T-helper 1 cell treated with Interleukin-12 subunit alpha and Interleukin-12 subunit beta and Interleukin-4 antibody, amounts not matched to agents 30 μg/mL and 1 μg/mL, for 36 hours (primary cell): Measurements from ENCODE around the gene SCUBE2.
"Not testable (repeated sequence)": the region's sequence is repeated elsewhere in the genome, so short reads cannot be mapped to it uniquely, and the experiment has no call there.

Experiments
- H3K27ac Mint-ChIP-seq: one replicate; pipeline ENCODE4 v1.8.0; 2021; ENCODE audit warnings: mild to moderate bottlenecking, mixed read lengths
- H3K27me3 Mint-ChIP-seq: one replicate; pipeline ENCODE4 v1.8.0; 2021; ENCODE audit warnings: low read depth, mixed read lengths
- H3K36me3 Mint-ChIP-seq: one replicate; pipeline ENCODE4 v1.8.0; 2021; ENCODE audit warnings: low read depth, mixed read lengths
- H3K4me1 Mint-ChIP-seq: one replicate; pipeline ENCODE4 v1.8.0; 2021; ENCODE audit warnings: low read depth, mixed read lengths
- H3K4me3 Mint-ChIP-seq: one replicate; pipeline ENCODE4 v1.8.0; 2021; ENCODE audit warnings: mild to moderate bottlenecking, moderate library complexity, mixed read lengths
- H3K9me3 Mint-ChIP-seq: one replicate; pipeline ENCODE4 v1.8.0; 2021; ENCODE audit warnings: mixed read lengths

The SCUBE2 gene

DNA sequence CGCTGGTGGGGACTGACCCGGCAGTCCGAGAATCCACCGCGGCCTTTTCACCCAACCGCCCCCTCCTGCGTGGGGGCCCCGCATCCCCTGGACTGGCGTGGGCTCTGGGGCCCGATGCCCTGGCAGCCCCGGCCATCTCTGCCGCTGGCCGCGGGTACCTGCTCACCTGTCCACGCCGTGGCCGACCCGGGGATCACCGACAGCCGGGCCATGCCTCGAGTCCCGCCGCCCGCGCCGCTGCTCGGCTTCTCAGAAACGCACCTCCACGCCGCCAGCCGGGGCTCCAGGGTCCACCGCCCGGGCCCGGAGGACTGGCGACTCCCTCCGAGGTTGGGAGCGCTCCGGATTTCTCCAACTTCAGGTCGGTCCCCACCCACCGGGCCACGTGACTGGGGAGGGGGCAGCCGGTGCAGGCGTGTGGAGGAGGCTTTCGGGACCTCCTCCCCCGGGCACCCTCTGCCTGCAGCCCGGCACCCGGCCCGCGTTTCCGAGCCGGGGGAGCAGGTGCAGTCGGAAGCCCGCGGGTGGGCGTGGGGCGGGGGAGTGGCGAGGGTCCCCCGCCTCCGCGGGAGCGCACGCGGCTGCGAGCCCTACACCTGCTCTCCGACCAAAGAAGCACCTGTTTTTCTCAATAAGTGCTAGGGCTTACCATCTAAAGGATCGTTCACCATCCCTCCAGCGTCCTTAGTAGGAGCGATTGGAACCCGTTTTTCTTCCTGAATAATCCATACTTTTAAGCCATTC is 87.0 kb downstream of the SCUBE2 start:
- peaks cover 50% of the 10 kb centered on the region for H3K27me3 Mint-ChIP-seq
- H3K4me3 Mint-ChIP-seq: peak overlapping the region; percentile 58
- peaks cover 5% of the 10 kb centered on the region for H3K36me3 Mint-ChIP-seq
- peaks cover 28% of the 10 kb centered on the region for H3K4me1 Mint-ChIP-seq
- no peaks in the 10 kb centered on the region for H3K9me3 Mint-ChIP-seq
- H3K27ac Mint-ChIP-seq: peak overlapping the region; percentile 27

DNA sequence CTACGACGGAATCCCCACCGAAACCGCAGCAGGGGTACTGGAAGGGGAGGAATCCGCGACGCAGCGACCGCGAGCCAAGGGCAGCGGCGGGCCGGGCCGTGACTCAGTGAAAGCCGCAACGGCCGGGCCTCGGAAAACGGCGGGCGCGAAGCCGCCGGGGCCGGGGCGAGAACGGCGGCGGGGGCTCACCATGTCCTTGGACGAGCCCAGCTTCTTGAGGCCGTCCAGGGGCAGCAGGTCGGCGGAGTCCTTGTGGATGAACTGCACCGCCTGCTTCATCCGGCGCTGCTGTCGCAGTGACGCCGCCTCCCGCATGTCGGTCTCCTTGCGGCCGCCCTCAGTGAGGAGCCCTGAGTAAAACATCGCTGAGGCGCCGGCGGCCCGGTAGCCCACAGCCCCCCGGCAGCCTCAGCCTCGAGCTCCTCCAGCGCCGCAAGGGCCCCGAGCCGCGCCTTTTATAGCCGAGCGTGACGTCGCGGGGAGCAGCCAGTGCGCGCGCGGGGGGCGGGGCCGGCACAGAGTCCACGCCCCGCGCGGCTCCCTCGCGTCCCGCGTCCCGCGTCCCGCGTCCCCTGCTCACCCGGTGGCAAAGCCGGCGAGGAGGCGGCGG is 87.7 kb downstream of the SCUBE2 start, which contains the start of gene NRIP3:
Gene NRIP3 (minus strand): TSS at position 429 of the 610 bp plus-strand sequence. CDS start 66 bp downstream, at position 363.
- Mint-ChIP-seq H3K4me1 (peaks cover 28% of the 10 kb centered on the region), H3K27me3 (peaks cover 47% of the 10 kb centered on the region), H3K36me3 (peaks cover 5% of the 10 kb centered on the region), H3K9me3 (no peaks in the 10 kb centered on the region), H3K27ac (peak within 1 kb of the TSS; percentile 77), H3K4me3 (peak within 1 kb of the TSS; percentile 80)

DNA sequence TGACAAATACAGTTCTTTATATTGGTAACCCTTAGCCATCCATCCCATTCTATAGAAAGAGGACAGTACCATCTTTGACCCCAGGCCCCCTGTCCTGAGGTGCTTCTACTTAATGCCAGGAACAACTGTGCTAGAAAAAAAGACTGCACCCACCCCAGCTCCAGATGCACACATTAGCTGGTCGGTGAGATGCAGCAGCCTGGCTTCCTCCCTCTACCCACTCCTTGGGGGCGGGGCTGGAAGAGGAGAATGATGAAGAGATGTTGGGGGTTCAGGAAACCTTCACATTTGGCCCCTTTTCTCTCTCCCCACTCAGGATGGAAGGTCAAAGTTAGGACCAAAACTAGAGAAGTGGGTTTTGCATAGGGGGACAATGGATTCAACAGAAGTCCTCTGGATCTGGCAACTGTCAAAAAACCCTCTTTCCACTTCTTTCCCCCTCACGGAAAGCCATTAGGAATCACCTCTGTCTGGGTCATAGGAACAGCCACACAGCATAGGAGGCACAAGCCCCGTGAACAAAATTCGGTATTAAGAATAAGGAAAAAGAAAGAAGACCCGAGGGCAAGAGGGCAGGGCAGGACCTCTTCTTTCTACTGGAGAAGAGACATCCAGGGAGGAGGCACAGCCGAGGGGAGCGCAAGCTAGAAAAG is 88.4 kb downstream of the SCUBE2 start:
- peaks cover 43% of the 10 kb centered on the region for H3K27me3 Mint-ChIP-seq
- H3K36me3 Mint-ChIP-seq: peaks cover 5% of the 10 kb centered on the region
- H3K9me3 Mint-ChIP-seq: no peaks in the 10 kb centered on the region
- peak overlapping the region; percentile 77 for H3K27ac Mint-ChIP-seq
- H3K4me1 Mint-ChIP-seq: peaks cover 28% of the 10 kb centered on the region
- H3K4me3 Mint-ChIP-seq: peak overlapping the region; percentile 80

DNA sequence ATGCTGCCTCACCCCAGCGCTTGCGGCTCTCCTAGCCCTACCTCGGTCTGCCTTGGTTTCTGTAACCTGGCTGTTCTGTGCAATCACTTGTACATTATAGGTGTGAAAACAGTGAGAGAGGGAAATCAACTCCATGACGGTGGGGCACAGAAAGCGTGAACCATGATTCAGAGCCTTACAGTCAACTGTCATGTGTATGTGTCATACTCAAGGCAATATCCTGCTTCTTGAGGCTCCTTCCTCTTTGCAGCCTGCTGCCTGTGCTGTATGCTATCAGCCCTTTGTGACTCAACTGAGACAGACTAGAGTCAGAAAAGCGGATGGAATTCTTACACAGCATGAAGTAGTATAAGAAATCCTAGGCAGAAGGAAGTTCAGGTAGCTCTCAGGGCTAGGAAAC is 89.7 kb downstream of the SCUBE2 start:
- peak overlapping the region; percentile 68 for H3K27ac Mint-ChIP-seq
- no peaks in the 10 kb centered on the region for H3K9me3 Mint-ChIP-seq
- peaks cover 28% of the 10 kb centered on the region for H3K4me1 Mint-ChIP-seq
- H3K36me3 Mint-ChIP-seq: peaks cover 5% of the 10 kb centered on the region
- H3K27me3 Mint-ChIP-seq: peaks cover 30% of the 10 kb centered on the region
- H3K4me3 Mint-ChIP-seq: no peak overlapping the region

DNA sequence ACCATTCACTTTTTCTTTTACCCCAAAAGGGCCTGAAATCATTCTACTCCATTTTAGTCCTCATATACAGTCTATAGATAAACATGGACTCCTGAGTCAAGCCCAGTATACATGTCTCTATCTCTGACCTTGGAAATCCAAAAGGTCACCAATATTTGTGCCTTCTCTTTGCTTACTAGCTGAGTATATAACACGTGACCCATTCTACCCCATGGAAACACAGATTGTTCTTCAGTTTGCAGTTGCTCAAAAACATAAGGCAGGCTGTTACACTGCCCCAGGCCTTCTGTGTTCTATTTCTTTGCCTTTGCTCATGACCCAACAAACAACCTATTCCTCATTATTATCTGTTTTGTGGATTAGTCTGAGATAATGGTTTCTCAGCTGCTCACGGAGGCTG is 93.4 kb downstream of the SCUBE2 start:
- H3K27me3 Mint-ChIP-seq: peaks cover 8% of the 10 kb centered on the region
- peaks cover 16% of the 10 kb centered on the region for H3K4me1 Mint-ChIP-seq
- H3K27ac Mint-ChIP-seq: no peak overlapping the region
- H3K4me3 Mint-ChIP-seq: no peak overlapping the region
- H3K36me3 Mint-ChIP-seq: no peaks in the 10 kb centered on the region
- no peaks in the 10 kb centered on the region for H3K9me3 Mint-ChIP-seq

DNA sequence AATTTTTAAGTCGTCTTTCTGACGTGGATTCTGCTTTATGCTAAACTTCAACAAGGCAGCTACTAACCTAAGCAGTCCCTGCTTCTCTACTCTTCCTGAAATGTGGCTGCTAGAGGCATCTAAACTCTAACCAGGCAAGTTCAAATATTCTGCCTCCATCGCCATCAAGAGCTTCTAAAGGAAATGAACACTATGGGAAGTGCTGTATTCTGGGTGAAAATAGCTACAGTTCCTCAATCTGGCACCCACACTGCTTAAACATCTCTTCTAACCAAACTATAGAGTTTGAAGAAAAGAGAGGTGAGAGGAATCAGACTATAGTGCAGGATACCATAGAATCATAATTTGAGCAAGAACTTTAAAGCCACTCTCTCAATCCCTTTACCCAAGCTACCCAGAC is 93.9 kb downstream of the SCUBE2 start:
- Mint-ChIP-seq H3K4me1 (peaks cover 11% of the 10 kb centered on the region), H3K27ac (no peak overlapping the region), H3K27me3 (peaks cover 10% of the 10 kb centered on the region), H3K36me3 (no peaks in the 10 kb centered on the region), H3K9me3 (no peaks in the 10 kb centered on the region), H3K4me3 (no peak overlapping the region)

DNA sequence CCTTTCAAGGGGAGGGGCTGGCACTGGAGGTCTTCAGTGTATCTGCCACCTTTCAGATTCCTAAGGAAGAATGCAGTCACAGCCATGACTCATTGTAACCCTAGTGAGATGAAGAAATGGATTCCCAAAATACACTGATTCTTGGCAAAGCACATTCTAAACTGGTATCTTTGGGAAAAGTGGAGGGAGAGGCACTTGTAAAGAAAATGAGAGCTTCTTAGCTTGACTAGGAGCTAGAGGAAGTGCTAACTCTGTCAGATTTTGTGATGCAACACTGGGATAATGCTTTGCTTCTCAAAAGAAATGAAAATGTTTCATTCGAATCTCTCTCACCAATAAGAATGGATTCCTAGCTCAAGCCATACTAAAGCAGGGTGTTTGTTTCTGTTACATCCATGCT is 101.9 kb downstream of the SCUBE2 start:
- Mint-ChIP-seq H3K9me3 (no peaks in the 10 kb centered on the region), H3K27ac (no peak overlapping the region), H3K27me3 (peaks cover 9% of the 10 kb centered on the region), H3K4me3 (no peak overlapping the region), H3K36me3 (no peaks in the 10 kb centered on the region), H3K4me1 (peaks cover 15% of the 10 kb centered on the region)

DNA sequence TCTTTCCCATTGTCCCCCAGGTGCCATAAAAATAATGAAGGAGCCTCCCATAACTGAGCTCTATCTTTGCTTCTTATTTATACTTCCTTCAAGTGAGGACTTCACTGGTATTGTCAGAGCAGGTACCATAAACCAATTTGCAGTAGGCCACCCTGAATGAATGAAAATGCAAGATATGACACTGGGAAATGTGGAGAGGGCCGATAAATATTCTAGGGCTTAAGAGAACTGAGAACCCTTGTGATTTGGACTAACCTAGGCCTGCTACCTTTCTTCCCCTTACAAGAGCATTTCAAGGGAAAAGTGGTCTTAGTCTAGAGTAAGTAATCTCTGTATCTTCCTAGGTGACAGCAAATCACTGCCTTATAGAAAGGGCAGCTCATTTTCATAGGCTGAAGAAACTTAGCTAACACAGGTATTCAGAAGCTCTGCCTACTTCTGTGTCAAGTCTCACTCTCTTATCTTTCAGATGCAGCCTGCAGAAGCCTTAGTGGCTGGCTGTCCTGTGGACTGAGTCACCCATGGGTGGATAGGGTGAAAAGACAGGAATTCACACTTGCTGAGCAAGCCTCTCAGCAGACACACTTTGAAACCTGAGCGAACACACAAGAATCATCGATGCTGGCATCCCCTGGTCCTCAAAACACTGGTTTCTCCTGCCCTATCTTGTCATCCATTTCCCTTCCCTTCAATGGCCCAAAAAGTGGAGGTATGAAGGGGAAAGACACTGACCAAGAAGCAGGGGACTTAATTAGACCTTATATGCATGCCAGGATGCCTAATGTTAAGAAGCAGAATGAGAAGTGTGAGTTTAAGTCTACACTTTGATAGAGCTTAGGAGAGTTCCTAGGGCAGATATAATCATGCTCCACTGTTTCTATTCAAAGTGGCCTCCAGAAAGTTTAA is 102.8 kb downstream of the SCUBE2 start:
- H3K27me3 Mint-ChIP-seq: peaks cover 9% of the 10 kb centered on the region
- H3K9me3 Mint-ChIP-seq: no peaks in the 10 kb centered on the region
- H3K4me3 Mint-ChIP-seq: no peak overlapping the region
- H3K4me1 Mint-ChIP-seq: peaks cover 15% of the 10 kb centered on the region
- H3K27ac Mint-ChIP-seq: no peak overlapping the region
- no peaks in the 10 kb centered on the region for H3K36me3 Mint-ChIP-seq

DNA sequence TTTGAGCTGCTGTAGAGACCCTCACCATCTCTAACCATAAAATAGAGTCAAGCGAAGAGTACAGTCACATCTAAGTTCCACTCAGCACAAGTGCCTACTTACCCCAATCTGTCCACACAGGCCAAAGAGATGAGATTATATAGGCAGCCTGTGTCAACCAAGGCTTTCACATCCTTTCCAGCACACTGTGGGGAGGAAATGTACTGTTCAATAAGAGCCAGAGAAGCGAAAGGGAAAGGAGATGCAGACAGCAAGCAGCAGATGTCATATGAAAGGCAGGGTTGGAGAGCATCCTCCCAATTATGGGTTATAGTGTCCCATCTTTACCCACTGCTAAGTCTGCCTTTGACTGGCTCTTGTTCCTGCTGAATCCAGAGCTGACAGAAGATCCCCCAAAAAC is 104.0 kb downstream of the SCUBE2 start:
- Mint-ChIP-seq H3K4me3 (no peak overlapping the region), H3K27ac (peak overlapping the region; percentile 55), H3K36me3 (no peaks in the 10 kb centered on the region), H3K9me3 (no peaks in the 10 kb centered on the region), H3K4me1 (peaks cover 15% of the 10 kb centered on the region), H3K27me3 (peaks cover 3% of the 10 kb centered on the region)

DNA sequence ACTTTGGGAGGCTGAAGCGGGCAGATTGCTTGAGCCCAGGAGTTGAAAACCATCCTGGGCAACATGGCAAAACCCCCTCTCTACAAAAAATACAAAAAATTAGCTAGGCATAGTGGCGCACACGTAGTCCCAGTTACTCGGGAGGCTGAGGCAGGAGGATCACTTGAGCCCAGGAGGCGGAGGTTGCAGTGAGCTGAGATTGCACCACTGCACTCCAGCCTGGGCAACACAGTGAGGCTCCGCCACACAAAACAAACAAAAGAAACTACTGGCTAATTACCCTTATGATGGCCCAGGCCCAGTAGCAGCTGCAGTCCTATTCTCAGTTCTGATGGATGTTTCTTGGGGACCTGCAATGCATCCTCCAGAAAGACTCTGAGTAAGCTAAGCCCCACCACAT is 104.6 kb downstream of the SCUBE2 start:
- H3K4me1 Mint-ChIP-seq: peaks cover 15% of the 10 kb centered on the region
- not testable (repeated sequence) for H3K4me3 Mint-ChIP-seq, H3K27me3 Mint-ChIP-seq, H3K27ac Mint-ChIP-seq, H3K9me3 Mint-ChIP-seq, H3K36me3 Mint-ChIP-seq

DNA sequence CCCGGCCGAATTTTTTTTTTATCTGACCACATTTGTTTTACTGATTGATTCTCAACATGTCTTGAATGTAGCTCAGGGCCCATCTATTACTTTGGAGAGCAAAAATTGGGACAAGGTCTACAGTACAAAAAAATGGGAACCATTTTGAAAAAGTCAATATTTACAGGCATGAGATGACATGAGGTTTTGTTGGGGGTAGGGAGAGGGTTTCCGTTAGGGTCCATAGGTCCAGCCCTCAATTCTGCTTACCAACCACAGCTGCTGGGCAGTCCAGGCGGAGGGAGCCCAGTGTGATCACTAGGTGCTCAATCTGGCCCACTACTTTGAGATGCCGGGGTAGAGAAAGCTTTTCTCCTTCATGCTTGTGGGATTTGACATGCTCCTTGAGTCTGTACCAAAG is 105.9 kb downstream of the SCUBE2 start:
- no peaks in the 10 kb centered on the region for H3K9me3 Mint-ChIP-seq
- H3K4me3 Mint-ChIP-seq: no peak overlapping the region
- H3K27ac Mint-ChIP-seq: no peak overlapping the region
- H3K27me3 Mint-ChIP-seq: no peaks in the 10 kb centered on the region
- no peaks in the 10 kb centered on the region for H3K36me3 Mint-ChIP-seq
- peaks cover 15% of the 10 kb centered on the region for H3K4me1 Mint-ChIP-seq

DNA sequence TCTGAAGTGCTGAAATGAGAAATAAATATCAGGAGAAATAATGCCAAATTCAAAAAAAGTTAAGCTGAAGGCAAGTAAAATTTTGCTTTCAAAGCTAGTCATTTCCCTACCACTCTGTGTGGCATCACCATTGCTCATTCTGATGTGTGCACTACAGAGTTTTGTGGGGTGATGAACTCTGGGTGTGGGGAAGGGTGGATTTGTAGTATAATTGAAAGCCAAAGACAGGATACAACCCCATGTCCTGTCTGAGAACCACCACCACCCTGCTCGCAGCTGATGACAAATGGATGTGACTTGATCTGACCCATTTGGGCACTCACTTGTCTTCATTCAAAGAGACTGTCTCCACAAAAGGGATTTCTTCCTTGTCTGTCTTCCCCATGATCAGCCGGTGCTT is 107.8 kb downstream of the SCUBE2 start:
- Mint-ChIP-seq H3K9me3 (no peaks in the 10 kb centered on the region), H3K4me1 (peaks cover 10% of the 10 kb centered on the region), H3K27ac (no peak overlapping the region), H3K4me3 (no peak overlapping the region), H3K36me3 (no peaks in the 10 kb centered on the region), H3K27me3 (no peaks in the 10 kb centered on the region)

DNA sequence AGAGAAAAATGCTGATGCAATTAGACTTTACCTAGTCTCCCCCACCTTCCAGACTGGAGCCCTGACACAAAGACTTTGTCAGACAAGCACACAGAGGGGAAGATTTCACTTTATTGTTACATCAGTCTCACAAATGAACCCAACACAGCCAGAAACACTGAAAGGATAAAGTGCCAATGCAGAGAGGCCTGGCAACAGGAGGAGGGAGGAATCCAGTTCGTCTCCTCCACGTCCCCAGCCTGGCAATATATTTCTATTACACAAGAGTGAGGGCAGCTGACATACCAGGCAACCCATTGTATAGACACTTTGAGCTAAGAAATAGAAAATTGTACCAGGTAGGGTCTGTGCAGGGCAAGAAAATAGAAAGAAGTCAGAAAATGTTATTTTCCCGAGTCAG is 110.9 kb downstream of the SCUBE2 start:
- H3K27ac Mint-ChIP-seq: no peak overlapping the region
- H3K4me3 Mint-ChIP-seq: no peak overlapping the region
- no peaks in the 10 kb centered on the region for H3K4me1 Mint-ChIP-seq
- no peaks in the 10 kb centered on the region for H3K27me3 Mint-ChIP-seq
- H3K36me3 Mint-ChIP-seq: no peaks in the 10 kb centered on the region
- no peaks in the 10 kb centered on the region for H3K9me3 Mint-ChIP-seq

DNA sequence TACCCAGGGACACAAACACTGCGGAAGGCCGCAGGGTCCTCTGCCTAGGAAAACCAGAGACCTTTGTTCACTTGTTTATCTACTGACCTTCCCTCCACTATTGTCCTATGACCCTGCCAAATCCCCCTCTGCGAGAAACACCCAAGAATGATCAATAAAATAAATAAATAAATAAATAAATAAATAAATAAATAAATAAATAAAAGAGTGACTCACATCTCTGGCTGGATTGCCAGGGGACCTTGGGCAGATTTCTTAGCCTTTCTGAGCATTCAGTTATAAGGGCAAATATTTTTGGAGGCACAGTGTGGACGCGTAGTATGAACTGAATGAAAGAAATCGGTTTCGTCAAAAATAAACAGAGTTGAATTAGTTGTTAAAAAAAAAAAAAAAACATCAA is 112.0 kb downstream of the SCUBE2 start:
- H3K27me3 Mint-ChIP-seq, H3K36me3 Mint-ChIP-seq, H3K27ac Mint-ChIP-seq, H3K4me1 Mint-ChIP-seq, H3K9me3 Mint-ChIP-seq, H3K4me3 Mint-ChIP-seq: not testable (repeated sequence)
